Activated naive CD4-positive, alpha-beta T cell treated with anti-CD3 and anti-CD28 coated beads for 36 hours (primary cell): Measurements from ENCODE around the gene ARL4D. TPM values are rescaled to one million over a fixed set of nuclear protein-coding genes. Genes with fewer than 3 reads are reported as not detected.
"Not testable (repeated sequence)": the region's sequence is repeated elsewhere in the genome, so short reads cannot be mapped to it uniquely, and the experiment has no call there.

Source experiments
- CTCF ChIA-PET: fragments of 350-600 bp; sonication (Branson Sonifier 250); formaldehyde crosslinking; loops from one replicate; lab custom pipeline; 2021; ENCODE audit warnings: antibody characterized with exemption; lab: Charles Lee
- DNase-seq: peaks from one replicate; pipeline ENCODE4 v3.0.0-alpha.2; 2020
- H3K27ac Mint-ChIP-seq: one replicate; pipeline ENCODE4 v1.8.0; 2021; ENCODE audit warnings: mild to moderate bottlenecking, mixed read lengths
- H3K27me3 Mint-ChIP-seq: one replicate; pipeline ENCODE4 v1.8.0; 2021; ENCODE audit warnings: low read depth, mixed read lengths
- H3K36me3 Mint-ChIP-seq: one replicate; pipeline ENCODE4 v1.8.0; 2021; ENCODE audit warnings: low read depth, mixed read lengths
- H3K4me1 Mint-ChIP-seq: one replicate; pipeline ENCODE4 v1.8.0; 2021; ENCODE audit warnings: low read depth, mixed read lengths
- H3K4me3 Mint-ChIP-seq: one replicate; pipeline ENCODE4 v1.8.0; 2021; ENCODE audit warnings: mild to moderate bottlenecking, moderate library complexity, mixed read lengths
- H3K9me3 Mint-ChIP-seq: one replicate; pipeline ENCODE4 v1.8.0; 2021; ENCODE audit warnings: mixed read lengths
- intact Hi-C: fragments of 100-400 bp; cut with micrococcal nuclease; formaldehyde crosslinking; loops from one replicate; pipeline ENCODE4 v1.15.1; 2023
- total RNA-seq, 2 experiments: library from RNA; stranded (reverse); gene quantifications; one replicate each; pipeline ENCODE4 v1.2.3, GENCODE V29; 2021

The ARL4D gene
- total RNA-seq, 2 experiments from 2014 or later: 1.7 TPM

DNA sequence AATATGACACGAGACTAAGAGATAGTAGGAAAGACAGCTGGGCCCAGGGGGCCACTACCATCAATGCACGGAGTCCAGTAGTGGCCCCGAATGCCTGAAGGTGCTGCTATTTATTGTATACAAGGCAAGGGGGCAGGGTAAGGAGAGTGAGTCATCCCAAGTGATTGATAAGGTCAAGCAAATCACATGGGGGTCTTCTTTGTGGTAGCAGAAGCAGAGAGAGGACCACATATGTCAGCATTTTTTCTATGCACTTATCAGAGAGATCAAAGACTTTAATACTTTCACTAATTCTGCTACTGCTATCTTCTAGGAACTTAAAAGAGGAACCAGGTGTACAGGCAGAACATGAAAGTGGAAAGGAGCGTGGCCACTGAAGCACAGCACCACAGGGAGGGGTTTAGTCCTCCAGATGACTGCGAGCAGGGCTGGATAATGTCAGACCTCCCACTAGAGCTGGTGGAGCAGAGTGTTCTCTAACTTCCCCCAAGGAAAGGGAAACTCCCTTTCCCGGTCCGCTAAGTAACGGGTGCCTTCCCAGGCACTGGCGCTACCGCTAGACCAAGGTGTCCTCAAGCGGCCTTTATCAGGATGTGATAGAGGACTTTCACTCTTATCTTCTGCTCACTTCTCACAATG is 26.4 kb upstream of the ARL4D start:
- H3K4me3 Mint-ChIP-seq: no peak overlapping the region
- no peaks in the 10 kb centered on the region for H3K36me3 Mint-ChIP-seq
- CTCF ChIA-PET: interaction anchor here (1.0 kb wide), 1 partner anchor 22 kb away, joined by 3 read pairs; no protein-coding TSS in a partner anchor
- peaks cover 30% of the 10 kb centered on the region for H3K4me1 Mint-ChIP-seq
- intact Hi-C loops: no loop called here
- H3K9me3 Mint-ChIP-seq: no peaks in the 10 kb centered on the region
- no peaks in the 10 kb centered on the region for H3K27me3 Mint-ChIP-seq
- no peak overlapping the region for H3K27ac Mint-ChIP-seq
- no peak for DNase-seq

GRCh38 chr17:43373356-43373755 is 25.4 kb upstream of the ARL4D start:
- Mint-ChIP-seq H3K9me3 (no peaks in the 10 kb centered on the region), H3K27me3 (no peaks in the 10 kb centered on the region), H3K4me3 (no peak overlapping the region), H3K27ac (no peak overlapping the region), H3K4me1 (peaks cover 23% of the 10 kb centered on the region), H3K36me3 (no peaks in the 10 kb centered on the region)
- intact Hi-C loops: no loop called here
- CTCF ChIA-PET: interaction anchor here (1.0 to 1.3 kb wide), 3 partner anchors 15 to 31 kb away, joined by 3 read pairs; no protein-coding TSS in a partner anchor
- DNase-seq: no peak

DNA sequence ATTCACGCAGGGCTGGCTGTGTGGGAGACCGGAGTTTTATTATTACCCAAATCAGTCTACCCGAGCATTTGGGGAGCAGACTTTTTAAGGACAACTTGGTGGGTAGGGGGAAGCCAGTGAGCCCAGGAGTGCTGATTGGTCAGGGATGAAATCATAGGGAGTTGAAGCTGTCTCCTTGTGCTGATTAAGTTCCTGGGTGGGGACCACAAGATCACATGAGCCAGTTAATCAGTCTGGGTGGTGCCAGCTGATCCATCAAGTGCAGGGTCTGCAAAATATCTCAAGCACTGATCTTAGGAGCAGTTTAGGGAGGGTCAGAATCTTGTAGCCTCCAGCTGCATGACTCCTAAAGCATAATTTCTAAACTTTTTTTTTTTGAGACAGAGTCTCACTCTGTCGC is 22.9 kb upstream of the ARL4D start:
- H3K36me3 Mint-ChIP-seq, CTCF ChIA-PET, H3K27ac Mint-ChIP-seq, H3K4me3 Mint-ChIP-seq, intact Hi-C loops, H3K27me3 Mint-ChIP-seq, DNase-seq: not testable (repeated sequence)
- peaks cover 12% of the 10 kb centered on the region for H3K4me1 Mint-ChIP-seq
- peaks cover 11% of the 10 kb centered on the region for H3K9me3 Mint-ChIP-seq

GRCh38 chr17:43377056-43377810 is 21.6 kb upstream of the ARL4D start:
- Mint-ChIP-seq H3K4me1 (peaks cover 2% of the 10 kb centered on the region), H3K27me3 (no peaks in the 10 kb centered on the region), H3K27ac (no peak overlapping the region), H3K9me3 (peaks cover 12% of the 10 kb centered on the region), H3K36me3 (peaks cover 4% of the 10 kb centered on the region), H3K4me3 (no peak overlapping the region)
- CTCF ChIA-PET: no interaction called here
- intact Hi-C loops: no loop called here
- DNase-seq: no peak

DNA sequence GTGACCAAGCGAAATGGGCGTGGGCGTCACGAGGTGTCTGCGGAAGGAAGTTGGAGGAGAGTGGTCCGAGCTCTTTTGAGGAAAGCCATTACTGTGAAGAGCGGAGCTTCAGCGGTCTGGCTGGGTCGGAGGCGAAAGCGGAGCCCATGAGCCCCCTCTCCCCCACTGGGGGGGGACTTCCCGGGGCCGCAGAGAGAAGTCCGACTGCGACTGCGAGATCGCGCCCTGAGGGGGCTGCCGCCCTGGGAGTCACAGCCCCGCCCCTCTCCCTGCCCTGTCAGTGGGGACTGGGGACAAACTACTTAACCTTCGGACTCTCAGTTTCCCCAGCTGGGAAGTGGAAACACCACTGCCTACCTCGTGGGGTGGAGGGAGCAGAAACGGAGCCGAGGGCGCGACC is 20.0 kb upstream of the ARL4D start:
- no peak overlapping the region for H3K27ac Mint-ChIP-seq
- intact Hi-C loops: no loop called here
- CTCF ChIA-PET: interaction anchor here (1.2 to 1.8 kb wide), 2 partner anchors 15 to 104 kb away, joined by 3 to 9 read pairs; no protein-coding TSS in a partner anchor
- no peaks in the 10 kb centered on the region for H3K27me3 Mint-ChIP-seq
- H3K9me3 Mint-ChIP-seq: peaks cover 12% of the 10 kb centered on the region
- H3K36me3 Mint-ChIP-seq: peaks cover 4% of the 10 kb centered on the region
- no peak overlapping the region for H3K4me3 Mint-ChIP-seq
- DNase-seq: no peak
- H3K4me1 Mint-ChIP-seq: no peaks in the 10 kb centered on the region

GRCh38 chr17:43380307-43380706 is 18.5 kb upstream of the ARL4D start:
- intact Hi-C loops: no loop called here
- Mint-ChIP-seq H3K4me3 (no peak overlapping the region), H3K4me1 (peaks cover 2% of the 10 kb centered on the region), H3K27ac (no peak overlapping the region), H3K27me3 (no peaks in the 10 kb centered on the region), H3K36me3 (peaks cover 4% of the 10 kb centered on the region), H3K9me3 (peaks cover 12% of the 10 kb centered on the region)
- no peak for DNase-seq
- CTCF ChIA-PET: interaction anchor here (1.2 to 1.4 kb wide), 2 partner anchors 15 to 104 kb away, joined by 3 to 4 read pairs; partner anchors contain the start of gene DHX8

GRCh38 chr17:43381204-43381603 is 17.6 kb upstream of the ARL4D start:
- H3K9me3 Mint-ChIP-seq: peaks cover 12% of the 10 kb centered on the region
- H3K4me3 Mint-ChIP-seq: no peak overlapping the region
- CTCF ChIA-PET: interaction anchor here (1.4 kb wide), 1 partner anchor 103 kb away, joined by 4 read pairs; the partner anchor contains the start of gene DHX8
- peaks cover 4% of the 10 kb centered on the region for H3K36me3 Mint-ChIP-seq
- H3K27me3 Mint-ChIP-seq: no peaks in the 10 kb centered on the region
- intact Hi-C loops: no loop called here
- peaks cover 3% of the 10 kb centered on the region for H3K4me1 Mint-ChIP-seq
- no peak for DNase-seq
- H3K27ac Mint-ChIP-seq: no peak overlapping the region

- CTCF ChIA-PET: no interaction called here
- intact Hi-C loops: no loop called here
- peaks cover 4% of the 10 kb centered on the region for H3K36me3 Mint-ChIP-seq
- no peak for DNase-seq
- peaks cover 3% of the 10 kb centered on the region for H3K4me1 Mint-ChIP-seq
- no peak overlapping the region for H3K27ac Mint-ChIP-seq
- H3K9me3 Mint-ChIP-seq: peaks cover 12% of the 10 kb centered on the region
- no peak overlapping the region for H3K4me3 Mint-ChIP-seq
- no peaks in the 10 kb centered on the region for H3K27me3 Mint-ChIP-seq
These were observed 17.2 kb upstream of the ARL4D start for GRCh38 chr17:43381621-43382020.

DNA sequence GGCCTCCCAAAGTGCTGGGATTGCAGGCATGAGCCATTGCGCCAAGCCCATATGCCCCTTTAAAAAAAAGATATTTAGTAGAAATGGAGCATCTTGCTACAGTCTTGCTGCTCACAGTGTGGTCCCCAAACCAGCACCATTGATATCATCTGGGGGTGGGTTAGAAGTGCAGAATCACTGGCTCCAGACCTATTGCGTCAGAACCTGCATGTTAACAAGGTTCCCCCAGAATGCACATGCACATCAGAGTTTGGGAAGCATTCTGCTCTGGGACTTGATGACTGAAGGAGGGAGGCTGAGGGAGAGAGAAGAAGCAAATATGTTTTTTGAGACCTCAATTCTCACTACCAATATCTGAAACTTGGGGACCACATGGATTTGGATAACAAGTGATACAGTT is 16.0 kb upstream of the ARL4D start:
- no peak overlapping the region for H3K4me3 Mint-ChIP-seq
- no peaks in the 10 kb centered on the region for H3K27me3 Mint-ChIP-seq
- CTCF ChIA-PET: no interaction called here
- intact Hi-C loops: no loop called here
- H3K9me3 Mint-ChIP-seq: peaks cover 12% of the 10 kb centered on the region
- DNase-seq: no peak
- peaks cover 7% of the 10 kb centered on the region for H3K4me1 Mint-ChIP-seq
- peaks cover 4% of the 10 kb centered on the region for H3K36me3 Mint-ChIP-seq
- H3K27ac Mint-ChIP-seq: no peak overlapping the region

GRCh38 chr17:43383372-43383771 is 15.4 kb upstream of the ARL4D start:
- DNase-seq: no peak
- CTCF ChIA-PET: no interaction called here
- intact Hi-C loops: no loop called here

GRCh38 chr17:43383826-43384475 is 14.8 kb upstream of the ARL4D start:
- Mint-ChIP-seq H3K4me3 (no peak overlapping the region), H3K36me3 (peaks cover 4% of the 10 kb centered on the region), H3K27me3 (no peaks in the 10 kb centered on the region), H3K4me1 (peaks cover 7% of the 10 kb centered on the region), H3K9me3 (peaks cover 12% of the 10 kb centered on the region), H3K27ac (no peak overlapping the region)
- DNase-seq: no peak
- intact Hi-C loops: no loop called here
- CTCF ChIA-PET: interaction anchor here (1.3 kb wide), 1 partner anchor 100 kb away, joined by 5 read pairs; the partner anchor contains the start of gene DHX8

More at GRCh38 chr17:43383372-43383771, 15.4 kb upstream of the ARL4D start:
- no peaks in the 10 kb centered on the region for H3K27me3 Mint-ChIP-seq
- peaks cover 12% of the 10 kb centered on the region for H3K9me3 Mint-ChIP-seq
- peaks cover 4% of the 10 kb centered on the region for H3K36me3 Mint-ChIP-seq
- H3K27ac Mint-ChIP-seq: no peak overlapping the region
- peaks cover 7% of the 10 kb centered on the region for H3K4me1 Mint-ChIP-seq
- H3K4me3 Mint-ChIP-seq: no peak overlapping the region

DNA sequence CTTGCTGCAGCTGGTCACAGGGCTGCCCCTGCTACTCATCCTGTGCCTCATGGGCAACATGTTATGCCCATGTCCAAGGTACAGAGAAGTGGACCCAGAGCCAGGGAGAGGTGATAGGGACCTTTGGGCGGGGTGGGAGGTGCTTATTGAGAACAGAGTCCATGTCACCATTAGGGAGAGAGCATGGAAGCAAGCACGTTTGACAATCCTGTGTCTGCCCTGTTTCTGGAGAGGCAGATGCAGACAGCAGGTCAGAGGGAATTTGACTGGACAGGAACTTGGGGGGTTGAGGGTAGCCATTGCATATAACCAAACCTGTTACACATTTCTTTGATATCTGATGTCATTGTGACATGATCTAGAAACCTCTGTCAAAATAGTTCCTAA is 14.3 kb upstream of the ARL4D start:
- Mint-ChIP-seq H3K27me3 (no peaks in the 10 kb centered on the region), H3K4me1 (peaks cover 8% of the 10 kb centered on the region), H3K4me3 (no peak overlapping the region), H3K36me3 (peaks cover 4% of the 10 kb centered on the region), H3K9me3 (peaks cover 12% of the 10 kb centered on the region), H3K27ac (no peak overlapping the region)
- CTCF ChIA-PET: interaction anchor here (1.2 to 1.3 kb wide), 2 partner anchors 13 to 99 kb away, joined by 3 to 5 read pairs; partner anchors contain the start of gene DHX8
- intact Hi-C loops: no loop called here
- no peak for DNase-seq
